Skin of body (tissue), 2 donors: ENCODE data around the gene CAPZB. TPM values are rescaled to one million over a fixed set of nuclear protein-coding genes. Genes with fewer than 3 reads are reported as not detected.
"Not testable (repeated sequence)": the region's sequence is repeated elsewhere in the genome, so short reads cannot be mapped to it uniquely, and the experiment has no call there.

Experiments used
- DNase-seq: peaks from one replicate; lab custom pipeline; 2025; lab: John Stamatoyannopoulos, UW
- total RNA-seq: library from RNA; depleted of rRNA; stranded (reverse); fragments of >200 nt; gene quantifications from one replicate; pipeline ENCODE4 v1.2.3, GENCODE V29; 2014

The CAPZB gene
- 61.6 TPM for total RNA-seq

DNA sequence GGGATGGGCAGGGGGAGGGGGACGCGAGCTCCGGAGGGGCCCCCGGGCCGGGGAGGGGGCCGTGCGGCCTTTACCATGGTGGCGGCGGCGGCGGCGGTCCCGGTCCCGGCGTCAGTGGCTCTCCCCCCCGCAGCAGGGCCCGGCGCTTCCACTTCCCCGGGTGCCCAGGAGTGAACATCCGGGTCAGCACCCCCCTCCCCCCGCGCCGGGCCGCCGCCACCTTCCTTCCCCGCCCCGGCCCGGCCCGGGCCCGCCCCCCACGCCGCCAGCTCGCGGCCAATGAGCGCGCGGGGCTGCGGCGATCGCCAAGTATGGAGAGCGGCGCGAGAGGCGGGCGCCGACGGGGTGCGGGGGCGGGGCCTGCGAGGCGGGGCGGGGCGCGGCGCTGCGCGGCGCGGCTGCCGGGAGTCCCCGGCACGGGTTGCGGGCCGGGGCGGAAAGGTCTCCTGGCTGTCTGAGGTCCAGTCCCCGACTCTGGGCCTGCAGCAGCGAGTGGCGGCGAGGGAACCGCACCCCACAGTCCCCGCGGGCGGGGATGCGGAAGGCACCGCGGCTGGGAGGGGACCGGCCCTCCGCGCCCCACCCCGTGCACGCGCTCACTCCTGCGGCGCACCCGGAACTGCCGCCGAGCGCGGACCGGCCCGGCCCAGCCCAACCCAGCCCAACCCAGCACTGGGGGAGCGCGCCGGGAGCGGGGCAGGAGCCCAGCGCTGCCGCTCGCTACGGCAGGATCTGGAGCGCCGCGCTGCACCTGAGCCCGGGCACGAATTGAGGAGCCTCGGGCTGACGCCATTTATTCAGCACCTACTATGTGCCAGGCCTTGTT is at the start of gene CAPZB:
CAPZB (minus strand) TSS at position 178 of the 826 bp plus-strand sequence; CDS start at position 77, 101 bp downstream.
- peak; percentile 66 for DNase-seq

DNA sequence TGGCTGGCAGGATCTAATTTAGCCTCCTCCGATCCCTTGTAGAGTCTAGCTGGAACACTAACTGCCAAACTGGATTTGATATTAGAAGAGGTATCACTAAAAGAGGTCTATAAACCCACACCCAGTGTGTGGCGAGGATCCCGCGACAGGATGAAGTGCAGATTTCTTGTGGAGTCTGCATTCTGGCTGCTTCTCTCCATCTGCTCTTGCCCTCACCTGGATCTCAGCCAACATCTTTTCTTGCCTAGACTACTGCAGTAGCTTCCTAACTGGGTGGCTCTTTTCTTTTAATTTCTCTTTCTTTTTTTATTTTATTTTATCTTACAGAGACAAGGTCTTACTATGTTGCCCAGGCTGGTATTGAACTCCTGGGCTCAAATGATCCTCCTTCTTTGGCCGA is 48.9 kb upstream of the CAPZB start:
- no peak for DNase-seq

DNA sequence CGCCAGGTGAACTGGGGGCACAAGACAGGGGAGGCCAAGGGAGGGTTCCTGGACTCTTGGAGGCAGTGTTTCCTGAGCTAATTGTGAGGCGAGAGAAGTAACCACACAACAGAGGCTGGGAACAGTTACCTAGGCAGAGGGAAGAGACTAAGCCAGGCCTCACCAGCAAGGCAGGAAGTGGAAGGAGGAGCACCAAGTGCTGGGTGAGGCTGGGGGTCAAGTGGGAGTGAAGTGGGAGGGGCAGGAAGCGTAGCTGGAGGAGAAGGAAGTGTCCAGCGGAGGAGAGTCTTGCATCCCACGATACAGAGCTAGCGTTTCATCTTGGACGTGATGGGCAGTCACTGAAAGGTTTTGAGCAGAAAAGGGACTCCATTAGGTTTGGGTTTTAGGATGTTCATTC is 48.3 kb upstream of the CAPZB start:
- no peak for DNase-seq

- DNase-seq = no peak
These were observed 47.2 kb upstream of the CAPZB start for GRCh38 chr1:19532519-19532918.

GRCh38 chr1:19529664-19530063 is 44.3 kb upstream of the CAPZB start:
- DNase-seq = no peak

- DNase-seq = no peak
These were observed 43.1 kb upstream of the CAPZB start for GRCh38 chr1:19528438-19528837.

DNA sequence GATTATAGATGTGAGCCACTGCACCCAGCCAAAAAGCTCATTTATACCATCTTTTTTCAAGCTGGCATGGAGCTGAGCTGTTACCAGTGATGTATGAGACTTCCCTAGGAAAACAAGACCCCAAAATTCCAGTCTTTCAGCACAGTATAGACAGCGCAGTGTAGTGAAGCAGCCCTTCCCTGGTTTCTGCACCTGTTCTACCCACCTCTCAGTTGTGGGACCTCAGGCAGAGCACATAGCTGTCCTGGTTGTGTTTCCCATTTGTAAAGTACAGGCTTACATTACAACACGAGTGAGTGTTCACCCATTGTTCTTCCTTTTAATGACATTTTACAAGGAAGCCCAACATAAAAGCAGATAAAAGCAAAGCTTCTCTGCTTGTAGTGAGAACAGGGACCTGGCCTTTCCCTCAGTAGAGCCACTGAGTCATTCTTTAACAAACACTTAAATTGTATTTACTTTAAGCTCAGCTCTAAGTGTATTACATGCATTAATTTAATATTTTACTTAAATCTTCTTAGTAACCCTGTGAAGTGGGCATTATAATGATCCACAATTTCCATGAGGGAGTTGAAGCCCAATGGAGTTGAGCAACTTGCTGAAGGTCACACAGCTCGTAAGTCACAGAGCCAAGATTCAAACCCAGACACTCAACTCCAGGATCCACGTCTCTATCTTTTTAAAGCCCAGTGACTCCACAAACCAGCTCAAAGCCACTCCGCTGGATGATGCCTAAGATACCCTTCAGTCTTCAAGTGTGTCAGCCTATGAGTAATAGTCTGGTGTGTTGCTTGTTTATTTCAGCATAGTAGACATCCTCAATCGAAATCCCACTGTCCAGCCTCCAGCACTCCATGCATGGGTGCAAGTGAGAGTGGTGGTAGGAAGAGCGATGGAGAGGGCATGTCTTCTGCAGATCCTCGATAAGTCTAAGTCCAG is 40.5 kb upstream of the CAPZB start:
- no peak for DNase-seq

- DNase-seq = no peak
These were observed 39.5 kb upstream of the CAPZB start for GRCh38 chr1:19524791-19525190.

DNA sequence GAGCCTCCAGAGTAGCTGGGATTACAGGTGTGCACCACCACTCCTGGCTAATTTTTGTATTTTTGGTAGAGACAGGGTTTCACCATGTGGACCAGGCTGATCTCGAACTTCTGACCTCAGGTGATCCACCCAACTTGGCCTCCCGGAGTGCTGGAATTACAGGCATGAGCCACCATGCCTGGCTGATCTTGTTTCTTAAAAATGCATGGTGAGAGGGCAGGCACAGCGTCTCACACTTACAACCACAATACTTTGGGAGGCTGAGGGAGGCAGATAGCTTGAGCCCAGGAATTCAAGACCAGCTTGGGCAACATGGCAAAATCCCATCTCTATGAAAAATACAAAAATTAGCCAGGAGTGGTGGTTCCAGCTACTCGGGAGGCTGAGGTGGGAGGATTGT is 37.2 kb upstream of the CAPZB start:
- DNase-seq = not testable (repeated sequence)

GRCh38 chr1:19521411-19521810 is 36.1 kb upstream of the CAPZB start:
- DNase-seq = no peak

DNA sequence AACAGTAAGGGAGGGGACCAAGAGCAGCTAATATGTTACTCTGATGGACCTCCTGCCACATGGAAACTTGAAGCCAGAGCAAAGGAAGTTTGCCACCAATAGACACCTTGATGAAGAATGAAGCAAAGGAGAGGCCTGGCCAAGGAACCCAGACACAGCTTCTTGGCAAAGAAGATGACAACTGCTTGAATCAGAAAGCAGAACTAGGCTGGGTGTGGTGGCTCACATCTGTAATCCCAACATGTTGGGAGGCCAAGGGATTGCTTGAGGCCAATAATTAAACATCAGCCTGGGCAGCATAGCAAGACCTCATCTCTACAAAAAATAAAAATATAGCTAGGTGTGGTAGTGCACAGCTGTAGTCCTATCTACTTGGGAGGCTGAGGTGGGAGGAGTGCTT is 31.7 kb upstream of the CAPZB start:
- no peak for DNase-seq

DNA sequence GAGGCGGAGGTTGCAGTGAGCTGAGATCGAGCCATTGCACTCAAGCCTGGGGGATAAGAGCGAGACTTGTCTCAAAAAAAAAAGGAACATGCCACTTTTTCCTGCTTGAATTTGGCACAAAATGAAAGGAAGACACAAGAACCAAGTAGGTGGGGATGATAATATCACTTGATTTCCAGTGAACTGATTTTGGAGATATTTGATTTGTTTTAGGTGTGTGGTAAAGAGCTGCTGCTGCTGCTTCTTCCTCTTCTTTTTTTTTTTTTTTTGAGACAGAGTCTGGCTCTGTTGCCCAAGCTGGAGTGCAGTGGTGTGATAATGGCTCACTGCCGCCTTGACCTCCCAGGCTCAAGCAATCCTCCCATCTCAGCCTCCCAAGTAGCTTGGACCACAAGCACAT is 29.9 kb upstream of the CAPZB start:
- DNase-seq = no peak

DNA sequence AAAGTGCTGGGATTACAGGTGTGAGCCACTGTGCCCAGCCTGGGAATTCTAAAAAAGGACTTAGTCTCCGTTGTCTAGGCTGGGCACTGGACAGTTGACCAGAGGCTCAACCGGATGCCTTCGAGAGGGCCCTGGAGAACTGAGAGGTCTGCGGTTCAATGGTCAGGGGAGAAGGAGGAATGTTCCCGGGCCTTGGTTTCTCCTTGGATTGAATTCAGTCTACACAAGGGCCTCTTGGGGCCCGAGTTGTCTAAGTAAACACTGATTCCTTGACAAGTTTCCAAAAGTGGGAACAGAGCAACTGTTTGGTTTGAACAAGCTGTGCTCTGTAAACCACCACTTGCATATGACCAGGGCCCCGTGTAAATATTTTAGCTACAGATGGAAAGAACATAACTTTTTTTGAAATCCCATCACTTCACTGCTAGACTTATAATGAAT is 29.1 kb upstream of the CAPZB start:
- DNase-seq = peak; percentile 19

- DNase-seq = no peak
These were observed 27.2 kb upstream of the CAPZB start for GRCh38 chr1:19512545-19512944.

GRCh38 chr1:19511116-19511515 is 25.8 kb upstream of the CAPZB start:
- DNase-seq = no peak

DNA sequence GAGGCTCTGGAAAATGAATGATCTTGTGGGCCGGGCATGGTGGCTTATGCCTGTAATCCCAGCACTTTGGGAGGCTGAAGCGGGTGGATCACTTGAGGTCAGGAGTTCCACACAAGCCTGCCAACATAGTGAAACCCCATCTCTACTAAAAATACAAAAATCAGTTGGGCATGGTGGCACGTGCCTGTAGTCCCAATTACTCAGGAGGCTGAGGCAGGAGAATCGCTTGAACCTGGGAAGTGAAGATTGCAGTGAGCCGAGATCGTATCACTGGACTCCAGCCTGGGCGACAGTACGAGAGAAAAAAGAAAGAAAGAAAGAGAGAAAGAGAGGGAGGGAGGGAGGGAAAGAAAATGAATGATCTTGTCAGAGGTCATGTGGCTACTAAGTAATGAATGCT is 24.3 kb upstream of the CAPZB start:
- not testable (repeated sequence) for DNase-seq

DNA sequence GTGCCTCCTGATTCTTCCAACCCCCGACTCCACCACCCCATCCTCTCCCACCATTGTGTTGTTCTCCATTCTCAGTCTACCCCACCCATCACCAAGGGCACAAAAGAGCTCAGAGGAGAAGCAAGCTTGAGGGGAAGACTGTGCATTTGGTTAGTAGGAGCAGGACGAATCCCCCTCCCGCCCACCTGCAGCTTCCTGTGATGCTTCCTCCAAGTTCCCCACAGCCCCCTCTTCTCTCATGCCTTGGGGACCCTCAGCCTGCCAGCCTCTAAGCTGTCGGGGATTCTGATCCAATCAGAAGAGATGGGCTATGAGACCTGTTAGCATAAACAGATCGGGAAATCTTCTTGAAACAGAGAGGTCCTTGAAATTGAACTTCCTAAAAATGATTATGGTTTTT is 22.2 kb upstream of the CAPZB start:
- no peak for DNase-seq

GRCh38 chr1:19505693-19506457 is 20.5 kb upstream of the CAPZB start:
- peak; percentile 56 for DNase-seq

DNA sequence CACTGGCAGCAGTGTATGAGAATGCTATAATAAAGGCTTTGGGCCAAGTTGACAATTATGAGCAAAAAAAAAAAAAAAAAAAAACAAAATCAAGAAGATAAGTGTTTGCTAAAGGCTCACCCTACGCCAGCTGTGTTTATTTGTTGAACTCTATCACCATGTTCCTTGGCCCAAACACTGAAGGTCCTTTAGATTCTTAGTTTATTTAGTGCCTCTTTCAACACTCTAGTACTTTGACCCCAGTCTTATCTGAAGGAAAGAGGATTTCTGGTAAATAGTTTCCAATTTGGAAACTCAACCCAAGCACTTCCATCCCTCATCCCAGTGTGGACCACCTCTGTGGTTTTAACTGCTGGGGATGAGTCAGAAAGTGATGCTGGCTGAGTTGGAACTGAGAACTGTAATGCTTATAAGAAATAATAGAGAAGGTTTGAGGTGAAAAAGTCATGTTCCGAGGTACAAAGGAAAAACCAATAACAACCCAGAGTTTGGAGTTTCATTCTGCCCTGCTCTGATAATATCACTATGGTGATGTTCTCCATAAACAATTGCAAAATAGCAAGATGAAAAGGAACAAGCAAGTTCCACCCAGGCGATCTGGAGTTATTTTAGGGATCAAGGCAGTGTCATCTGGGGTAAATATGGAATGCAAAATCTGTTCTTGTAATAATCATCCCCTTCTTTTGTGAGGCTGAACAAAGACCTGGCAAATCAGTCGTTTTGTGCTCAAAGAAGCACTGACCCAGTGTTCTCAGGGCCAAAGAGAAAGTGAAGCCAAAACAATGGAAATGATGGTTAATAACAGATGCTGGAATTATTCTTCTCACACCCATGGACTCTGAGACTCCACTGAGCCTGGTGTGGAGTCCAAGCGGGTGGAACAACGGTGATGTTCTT is 19.7 kb upstream of the CAPZB start:
- peak; percentile 88 for DNase-seq

- DNase-seq = not testable (repeated sequence)
These were observed 16.9 kb upstream of the CAPZB start for GRCh38 chr1:19502284-19502683.
